Lower leg skin (tissue), 3 donors: ENCODE data around the gene OR5AU1.

ENCODE experiments used
- POLR2A ChIP-seq, 2 donors: fragments of 450-650 bp; IDR thresholded peaks; one replicate each; pipeline ENCODE4 v1.6.1; 2016 to 2017; ENCODE audit warnings: antibody characterized with exemption in 2 of 2, mild to moderate bottlenecking in 1 of 2, moderate library complexity in 1 of 2
- TF ChIP-seq, protein P1 (sequence below), 3 donors: fragments of 450-650 bp; IDR thresholded peaks; one replicate each; pipeline ENCODE4 v1.5.1; 2016; ENCODE audit warnings: antibody characterized with exemption in 3 of 3, mild to moderate bottlenecking in 3 of 3, moderate library complexity in 2 of 3

DNA sequence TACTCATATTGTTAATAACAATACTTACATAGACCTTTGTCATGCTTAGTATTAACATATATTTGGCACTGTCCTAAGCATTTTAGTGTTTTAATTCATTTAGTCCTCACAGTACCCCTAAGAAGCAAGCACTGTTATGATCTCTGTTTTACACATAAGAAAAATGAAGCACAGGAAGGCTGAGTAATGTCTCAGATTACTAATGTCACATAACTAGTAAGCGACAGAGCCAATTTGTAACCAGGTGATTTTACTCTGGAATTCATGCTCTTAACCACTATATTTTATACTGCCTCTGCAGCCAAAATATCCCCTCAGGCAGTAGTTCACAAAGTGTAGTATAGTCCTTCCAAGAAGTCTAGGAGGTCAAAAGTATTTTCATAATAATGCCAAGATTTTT is 34.7 kb downstream of the OR5AU1 start:
- TF ChIP-seq, protein P1, sequence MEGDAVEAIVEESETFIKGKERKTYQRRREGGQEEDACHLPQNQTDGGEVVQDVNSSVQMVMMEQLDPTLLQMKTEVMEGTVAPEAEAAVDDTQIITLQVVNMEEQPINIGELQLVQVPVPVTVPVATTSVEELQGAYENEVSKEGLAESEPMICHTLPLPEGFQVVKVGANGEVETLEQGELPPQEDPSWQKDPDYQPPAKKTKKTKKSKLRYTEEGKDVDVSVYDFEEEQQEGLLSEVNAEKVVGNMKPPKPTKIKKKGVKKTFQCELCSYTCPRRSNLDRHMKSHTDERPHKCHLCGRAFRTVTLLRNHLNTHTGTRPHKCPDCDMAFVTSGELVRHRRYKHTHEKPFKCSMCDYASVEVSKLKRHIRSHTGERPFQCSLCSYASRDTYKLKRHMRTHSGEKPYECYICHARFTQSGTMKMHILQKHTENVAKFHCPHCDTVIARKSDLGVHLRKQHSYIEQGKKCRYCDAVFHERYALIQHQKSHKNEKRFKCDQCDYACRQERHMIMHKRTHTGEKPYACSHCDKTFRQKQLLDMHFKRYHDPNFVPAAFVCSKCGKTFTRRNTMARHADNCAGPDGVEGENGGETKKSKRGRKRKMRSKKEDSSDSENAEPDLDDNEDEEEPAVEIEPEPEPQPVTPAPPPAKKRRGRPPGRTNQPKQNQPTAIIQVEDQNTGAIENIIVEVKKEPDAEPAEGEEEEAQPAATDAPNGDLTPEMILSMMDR (IDR thresholded peaks at IDR 0.05): no peak
- TF ChIP-seq POLR2A (IDR thresholded peaks at IDR 0.05): no peak
